H1 (cell line): ENCODE measurements around the gene RUFY4. TPM values are rescaled to one million over a fixed set of nuclear protein-coding genes. Genes with fewer than 3 reads are reported as not detected.

ENCODE experiments used
- HDAC2 ChIP-seq, 2 experiments: fragments of 300-600 bp in 1 of 2; sonication (generic) in 1 of 2; IDR thresholded peaks; 2 replicates each; pipeline ENCODE4 v1.6.1; 2011 to 2012; ENCODE audit warnings: low read depth in 2 of 2, low read length in 2 of 2, mild to moderate bottlenecking in 2 of 2, moderate library complexity in 2 of 2, borderline replicate concordance in 1 of 2, inconsistent platforms in 1 of 2
- MAFK ChIP-seq: IDR thresholded peaks from 2 replicates; pipeline ENCODE4 v1.6.1; 2012; ENCODE audit warnings: low read depth, mild to moderate bottlenecking, improper control_type of control experiment, low read length
- PHF8 ChIP-seq: fragments of 200-600 bp; sonication (generic); conservative IDR thresholded peaks from 2 replicates; pipeline ENCODE4 v1.7.1; 2012; ENCODE audit warnings: low read depth, mild to moderate bottlenecking, inconsistent platforms, low read length, moderate library complexity
- SIX5 ChIP-seq: IDR thresholded peaks from 2 replicates; pipeline ENCODE4 v1.6.1; 2011; ENCODE audit warnings: mild to moderate bottlenecking, low read depth, low read length
- TAF7 ChIP-seq: optimal IDR thresholded peaks from 2 replicates; pipeline ENCODE3; 2011; ENCODE audit warnings: low read depth, mild to moderate bottlenecking, inconsistent platforms, low read length, moderate library complexity, borderline replicate concordance
- TCF12 ChIP-seq: IDR thresholded peaks from 2 replicates; pipeline ENCODE4 v1.6.1; 2011; ENCODE audit warnings: low read depth, mild to moderate bottlenecking, low read length
- polyA plus RNA-seq, 7 experiments: library from polyadenylated mRNA; depleted of rRNA in 3 of 7; stranded (reverse) in 5 of 7; unstranded in 2 of 7; fragments of >200 nt in 5 of 7; fragments of 200-250 nt in 2 of 7; gene quantifications; 1 replicate in 5 of 7; 2 replicates in 1 of 7; 4 replicates in 1 of 7; pipeline versions ENCODE4 v1.2.1 to v1.2.3, GENCODE V29; 2011 to 2013; ENCODE audit warnings: missing spikeins in 2 of 7, mixed read lengths in 2 of 7
- total RNA-seq: library from RNA; stranded (reverse); fragmentation: NEBNext Ultra II Directional; extraction: Animal tissue kit (Norgen Biotek cat#: 25700); gene quantifications from 2 replicates; pipeline ENCODE4 v1.2.1, GENCODE V29; 2021
- TF ChIP-seq, protein P1 (sequence below): fragments of 300-600 bp; sonication (generic); IDR thresholded peaks from 2 replicates; pipeline ENCODE4 v1.7.1; 2012; ENCODE audit warnings: low read length, moderate library complexity, mild to moderate bottlenecking, inconsistent platforms; ENCODE audit not compliant: insufficient replicate concordance

RUFY4 gene
- total and polyA plus RNA-seq, 2 of the 8 experiments (the other 6 are each of a cell fraction or from before 2014, with no cell fraction given): 0.32 to 0.38 TPM

DNA sequence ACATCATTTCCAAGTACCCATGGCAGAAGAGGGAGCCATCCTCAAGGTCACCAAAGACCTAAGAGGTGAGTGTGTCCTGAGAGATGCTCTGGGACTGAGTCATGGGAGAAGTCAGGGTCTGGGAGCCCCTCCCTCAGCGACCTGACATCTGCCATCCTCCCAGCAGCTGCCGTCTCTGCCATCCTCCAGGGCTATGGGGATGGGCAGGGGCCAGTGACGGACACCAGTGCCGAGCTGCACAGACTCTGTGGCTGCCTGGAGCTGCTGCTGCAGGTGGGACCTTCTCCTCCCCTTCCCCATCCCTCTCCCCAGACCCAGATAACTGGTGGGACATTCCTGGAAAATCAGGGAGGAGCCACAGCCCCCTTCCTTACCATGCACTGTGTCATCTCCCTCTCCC, 1.5 kb downstream of the RUFY4 start (continued):
- TF ChIP-seq HDAC2 (IDR thresholded peaks at IDR 0.05; ENCODE audit: borderline replicate concordance in 1 of 2, low read depth in 2 of 2, low read length in 2 of 2) (no peak), MAFK (no peak), PHF8 (no peak), SIX5 (no peak), TCF12 (no peak), TAF7 (no peak)
- TF ChIP-seq, protein P1, sequence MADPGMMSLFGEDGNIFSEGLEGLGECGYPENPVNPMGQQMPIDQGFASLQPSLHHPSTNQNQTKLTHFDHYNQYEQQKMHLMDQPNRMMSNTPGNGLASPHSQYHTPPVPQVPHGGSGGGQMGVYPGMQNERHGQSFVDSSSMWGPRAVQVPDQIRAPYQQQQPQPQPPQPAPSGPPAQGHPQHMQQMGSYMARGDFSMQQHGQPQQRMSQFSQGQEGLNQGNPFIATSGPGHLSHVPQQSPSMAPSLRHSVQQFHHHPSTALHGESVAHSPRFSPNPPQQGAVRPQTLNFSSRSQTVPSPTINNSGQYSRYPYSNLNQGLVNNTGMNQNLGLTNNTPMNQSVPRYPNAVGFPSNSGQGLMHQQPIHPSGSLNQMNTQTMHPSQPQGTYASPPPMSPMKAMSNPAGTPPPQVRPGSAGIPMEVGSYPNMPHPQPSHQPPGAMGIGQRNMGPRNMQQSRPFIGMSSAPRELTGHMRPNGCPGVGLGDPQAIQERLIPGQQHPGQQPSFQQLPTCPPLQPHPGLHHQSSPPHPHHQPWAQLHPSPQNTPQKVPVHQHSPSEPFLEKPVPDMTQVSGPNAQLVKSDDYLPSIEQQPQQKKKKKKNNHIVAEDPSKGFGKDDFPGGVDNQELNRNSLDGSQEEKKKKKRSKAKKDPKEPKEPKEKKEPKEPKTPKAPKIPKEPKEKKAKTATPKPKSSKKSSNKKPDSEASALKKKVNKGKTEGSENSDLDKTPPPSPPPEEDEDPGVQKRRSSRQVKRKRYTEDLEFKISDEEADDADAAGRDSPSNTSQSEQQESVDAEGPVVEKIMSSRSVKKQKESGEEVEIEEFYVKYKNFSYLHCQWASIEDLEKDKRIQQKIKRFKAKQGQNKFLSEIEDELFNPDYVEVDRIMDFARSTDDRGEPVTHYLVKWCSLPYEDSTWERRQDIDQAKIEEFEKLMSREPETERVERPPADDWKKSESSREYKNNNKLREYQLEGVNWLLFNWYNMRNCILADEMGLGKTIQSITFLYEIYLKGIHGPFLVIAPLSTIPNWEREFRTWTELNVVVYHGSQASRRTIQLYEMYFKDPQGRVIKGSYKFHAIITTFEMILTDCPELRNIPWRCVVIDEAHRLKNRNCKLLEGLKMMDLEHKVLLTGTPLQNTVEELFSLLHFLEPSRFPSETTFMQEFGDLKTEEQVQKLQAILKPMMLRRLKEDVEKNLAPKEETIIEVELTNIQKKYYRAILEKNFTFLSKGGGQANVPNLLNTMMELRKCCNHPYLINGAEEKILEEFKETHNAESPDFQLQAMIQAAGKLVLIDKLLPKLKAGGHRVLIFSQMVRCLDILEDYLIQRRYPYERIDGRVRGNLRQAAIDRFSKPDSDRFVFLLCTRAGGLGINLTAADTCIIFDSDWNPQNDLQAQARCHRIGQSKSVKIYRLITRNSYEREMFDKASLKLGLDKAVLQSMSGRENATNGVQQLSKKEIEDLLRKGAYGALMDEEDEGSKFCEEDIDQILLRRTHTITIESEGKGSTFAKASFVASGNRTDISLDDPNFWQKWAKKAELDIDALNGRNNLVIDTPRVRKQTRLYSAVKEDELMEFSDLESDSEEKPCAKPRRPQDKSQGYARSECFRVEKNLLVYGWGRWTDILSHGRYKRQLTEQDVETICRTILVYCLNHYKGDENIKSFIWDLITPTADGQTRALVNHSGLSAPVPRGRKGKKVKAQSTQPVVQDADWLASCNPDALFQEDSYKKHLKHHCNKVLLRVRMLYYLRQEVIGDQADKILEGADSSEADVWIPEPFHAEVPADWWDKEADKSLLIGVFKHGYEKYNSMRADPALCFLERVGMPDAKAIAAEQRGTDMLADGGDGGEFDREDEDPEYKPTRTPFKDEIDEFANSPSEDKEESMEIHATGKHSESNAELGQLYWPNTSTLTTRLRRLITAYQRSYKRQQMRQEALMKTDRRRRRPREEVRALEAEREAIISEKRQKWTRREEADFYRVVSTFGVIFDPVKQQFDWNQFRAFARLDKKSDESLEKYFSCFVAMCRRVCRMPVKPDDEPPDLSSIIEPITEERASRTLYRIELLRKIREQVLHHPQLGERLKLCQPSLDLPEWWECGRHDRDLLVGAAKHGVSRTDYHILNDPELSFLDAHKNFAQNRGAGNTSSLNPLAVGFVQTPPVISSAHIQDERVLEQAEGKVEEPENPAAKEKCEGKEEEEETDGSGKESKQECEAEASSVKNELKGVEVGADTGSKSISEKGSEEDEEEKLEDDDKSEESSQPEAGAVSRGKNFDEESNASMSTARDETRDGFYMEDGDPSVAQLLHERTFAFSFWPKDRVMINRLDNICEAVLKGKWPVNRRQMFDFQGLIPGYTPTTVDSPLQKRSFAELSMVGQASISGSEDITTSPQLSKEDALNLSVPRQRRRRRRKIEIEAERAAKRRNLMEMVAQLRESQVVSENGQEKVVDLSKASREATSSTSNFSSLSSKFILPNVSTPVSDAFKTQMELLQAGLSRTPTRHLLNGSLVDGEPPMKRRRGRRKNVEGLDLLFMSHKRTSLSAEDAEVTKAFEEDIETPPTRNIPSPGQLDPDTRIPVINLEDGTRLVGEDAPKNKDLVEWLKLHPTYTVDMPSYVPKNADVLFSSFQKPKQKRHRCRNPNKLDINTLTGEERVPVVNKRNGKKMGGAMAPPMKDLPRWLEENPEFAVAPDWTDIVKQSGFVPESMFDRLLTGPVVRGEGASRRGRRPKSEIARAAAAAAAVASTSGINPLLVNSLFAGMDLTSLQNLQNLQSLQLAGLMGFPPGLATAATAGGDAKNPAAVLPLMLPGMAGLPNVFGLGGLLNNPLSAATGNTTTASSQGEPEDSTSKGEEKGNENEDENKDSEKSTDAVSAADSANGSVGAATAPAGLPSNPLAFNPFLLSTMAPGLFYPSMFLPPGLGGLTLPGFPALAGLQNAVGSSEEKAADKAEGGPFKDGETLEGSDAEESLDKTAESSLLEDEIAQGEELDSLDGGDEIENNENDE: no peak
